ENCODE data around the gene FILIP1.

FILIP1 gene

GRCh38 chr6:75376347-75377024, 117.1 kb downstream of the FILIP1 start:
- Histone ChIP-seq H3K36me3 (ENCODE audit: insufficient read depth, low read length) (no peaks in the 10 kb centered on the region), H2AFZ (ENCODE audit: low read depth, low read length) (no peak overlapping the region), H3K27me3 (ENCODE audit: insufficient read depth, low read length, poor library complexity) (no peaks in the 10 kb centered on the region), H3K27ac (ENCODE audit: low read length) (no peak overlapping the region), H3K4me3 (ENCODE audit: low read depth in 1 of 2, low read length in 2 of 2) (no peak overlapping the region), H3K79me2 (ENCODE audit: insufficient read depth, low read length) (no peaks in the 10 kb centered on the region), H3K4me1 (ENCODE audit: insufficient read depth, low read length) (no peaks in the 10 kb centered on the region), H3K9ac (ENCODE audit: low read depth, low read length) (no peak overlapping the region), H3K9me3 (ENCODE audit: insufficient read depth, low read length, severe bottlenecking) (no peaks in the 10 kb centered on the region), H4K20me1 (ENCODE audit: insufficient read depth, low read length) (no peaks in the 10 kb centered on the region), H3K4me2 (ENCODE audit: insufficient read depth, low read length) (no peak overlapping the region)
- ATAC-seq (ENCODE audit: insufficient read depth, low read depth) (no peak), DNase-seq (no peak)
- no peak for TF ChIP-seq CTCF (IDR thresholded peaks at IDR 0.05; ENCODE audit: borderline replicate concordance, extremely low read depth, low read length, poor library complexity, severe bottlenecking)
- no peak for TF ChIP-seq EZH2 (IDR thresholded peaks at IDR 0.05; ENCODE audit: borderline replicate concordance, low read depth, low read length, severe bottlenecking)

GRCh38 chr6:75374961-75375400, 118.6 kb downstream of the FILIP1 start:
- no peaks in the 10 kb centered on the region for H3K4me1 ChIP-seq (ENCODE audit: insufficient read depth, low read length)
- no peaks in the 10 kb centered on the region for H3K36me3 ChIP-seq (ENCODE audit: insufficient read depth, low read length)
- no peaks in the 10 kb centered on the region for H4K20me1 ChIP-seq (ENCODE audit: insufficient read depth, low read length)
- no peaks in the 10 kb centered on the region for H3K79me2 ChIP-seq (ENCODE audit: insufficient read depth, low read length)
- no peak overlapping the region for H3K4me3 ChIP-seq (ENCODE audit: low read depth in 1 of 2, low read length in 2 of 2)
- H3K4me2 ChIP-seq (ENCODE audit: insufficient read depth, low read length): no peak overlapping the region
- H3K9ac ChIP-seq (ENCODE audit: low read depth, low read length): no peak overlapping the region
- H3K9me3 ChIP-seq (ENCODE audit: insufficient read depth, low read length, severe bottlenecking): no peaks in the 10 kb centered on the region
- TF ChIP-seq EZH2 (IDR thresholded peaks at IDR 0.05; ENCODE audit: borderline replicate concordance, low read depth, low read length, severe bottlenecking): no peak
- no peak for TF ChIP-seq CTCF (IDR thresholded peaks at IDR 0.05; ENCODE audit: borderline replicate concordance, extremely low read depth, low read length, poor library complexity, severe bottlenecking)
- no peak overlapping the region for H3K27ac ChIP-seq (ENCODE audit: low read length)
- no peaks in the 10 kb centered on the region for H3K27me3 ChIP-seq (ENCODE audit: insufficient read depth, low read length, poor library complexity)
- no peak for ATAC-seq (ENCODE audit: insufficient read depth, low read depth)
- H2AFZ ChIP-seq (ENCODE audit: low read depth, low read length): no peak overlapping the region
- no peak for DNase-seq

- Histone ChIP-seq H3K4me2 (ENCODE audit: insufficient read depth, low read length) (no peak overlapping the region), H3K9me3 (ENCODE audit: insufficient read depth, low read length, severe bottlenecking) (no peaks in the 10 kb centered on the region), H3K79me2 (ENCODE audit: insufficient read depth, low read length) (no peaks in the 10 kb centered on the region), H3K36me3 (ENCODE audit: insufficient read depth, low read length) (no peaks in the 10 kb centered on the region), H4K20me1 (ENCODE audit: insufficient read depth, low read length) (no peaks in the 10 kb centered on the region), H3K9ac (ENCODE audit: low read depth, low read length) (no peak overlapping the region), H3K27me3 (ENCODE audit: insufficient read depth, low read length, poor library complexity) (no peaks in the 10 kb centered on the region), H3K4me3 (ENCODE audit: low read depth in 1 of 2, low read length in 2 of 2) (no peak overlapping the region), H3K4me1 (ENCODE audit: insufficient read depth, low read length) (no peaks in the 10 kb centered on the region), H2AFZ (ENCODE audit: low read depth, low read length) (no peak overlapping the region), H3K27ac (ENCODE audit: low read length) (no peak overlapping the region)
- DNase-seq: no peak
- ATAC-seq (ENCODE audit: insufficient read depth, low read depth): no peak
- TF ChIP-seq EZH2 (IDR thresholded peaks at IDR 0.05; ENCODE audit: borderline replicate concordance, low read depth, low read length, severe bottlenecking) (no peak), CTCF (IDR thresholded peaks at IDR 0.05; ENCODE audit: borderline replicate concordance, extremely low read depth, low read length, poor library complexity, severe bottlenecking) (no peak)
These were observed 120.7 kb downstream of the FILIP1 start for GRCh38 chr6:75372884-75373283.

Measured in DND-41 (cell line).